ENCODE results near the gene PLCB1. TPM values are rescaled to one million over a fixed set of nuclear protein-coding genes. Genes with fewer than 3 reads are reported as not detected.

Gene PLCB1
- polyA plus RNA-seq, 1 donor (not counting 4 experiments of a cell fraction or from before 2014, with no cell fraction given): 0.37 TPM

- H3K27me3 ChIP-seq (ENCODE audit: control insufficient read depth, extremely low read depth, insufficient read depth, low read length): no peaks in the 10 kb centered on the region
- TF ChIP-seq EZH2 (IDR thresholded peaks at IDR 0.05; ENCODE audit: low read length): no peak
- TF ChIP-seq CTCF (optimal IDR thresholded peaks at IDR 0.05 in 1 of 3, IDR thresholded peaks at IDR 0.05 in 1 of 3, conservative IDR thresholded peaks at IDR 0.05 in 1 of 3; ENCODE audit: extremely low read depth in 1 of 3, insufficient read depth in 2 of 3, low read length in 3 of 3): no peak
- DNase-seq (ENCODE audit: low read depth, low spot score): no peak
- no peak overlapping the region for H3K4me3 ChIP-seq (ENCODE audit: control insufficient read depth in 2 of 3, extremely low read depth in 1 of 3, insufficient read depth in 2 of 3, low read depth in 1 of 3, low read length in 3 of 3)
- H3K27ac ChIP-seq (ENCODE audit: control insufficient read depth, insufficient read depth, low read length): no peak overlapping the region
- no peaks in the 10 kb centered on the region for H3K36me3 ChIP-seq (ENCODE audit: control insufficient read depth in 2 of 2, extremely low read depth in 1 of 2, insufficient read depth in 2 of 2, low read length in 2 of 2)
- no peak overlapping the region for H3K9ac ChIP-seq (ENCODE audit: control insufficient read depth, extremely low read depth, insufficient read depth, low read length)
- H3K79me2 ChIP-seq (ENCODE audit: control insufficient read depth, insufficient read depth, low read length): no peaks in the 10 kb centered on the region
- dilution Hi-C loops (cut with MboI; ENCODE audit: extremely low pct_ligation_motif_present, low sequenced_read_pairs): no loop called here
- H3K9me3 ChIP-seq (ENCODE audit: control insufficient read depth, low read depth, low read length): no peaks in the 10 kb centered on the region
- no peak overlapping the region for H2AFZ ChIP-seq (ENCODE audit: control insufficient read depth, low read length)
- FAIRE-seq: no peak
- H3K4me1 ChIP-seq (ENCODE audit: control insufficient read depth, extremely low read depth, insufficient read depth, low read length): no peaks in the 10 kb centered on the region
- no peak overlapping the region for H3K4me2 ChIP-seq (ENCODE audit: control insufficient read depth, extremely low read depth, insufficient read depth, low read depth, low read length)
- no peaks in the 10 kb centered on the region for H3K9me1 ChIP-seq (ENCODE audit: control insufficient read depth, extremely low read depth, insufficient read depth, low read length)
- H4K20me1 ChIP-seq (ENCODE audit: control insufficient read depth, extremely low read depth, insufficient read depth, low read length): no peaks in the 10 kb centered on the region
Observed at GRCh38 chr20:8228315-8228714, 96.2 kb downstream of the PLCB1 start.

GRCh38 chr20:8229090-8229489 lies 97.0 kb downstream of the PLCB1 start:
- Histone ChIP-seq H3K4me1 (ENCODE audit: control insufficient read depth, extremely low read depth, insufficient read depth, low read length) (no peaks in the 10 kb centered on the region), H3K4me2 (ENCODE audit: control insufficient read depth, extremely low read depth, insufficient read depth, low read depth, low read length) (no peak overlapping the region), H2AFZ (ENCODE audit: control insufficient read depth, low read length) (no peak overlapping the region), H3K9me3 (ENCODE audit: control insufficient read depth, low read depth, low read length) (no peaks in the 10 kb centered on the region), H3K4me3 (ENCODE audit: control insufficient read depth in 2 of 3, extremely low read depth in 1 of 3, insufficient read depth in 2 of 3, low read depth in 1 of 3, low read length in 3 of 3) (no peak overlapping the region), H3K9me1 (ENCODE audit: control insufficient read depth, extremely low read depth, insufficient read depth, low read length) (no peaks in the 10 kb centered on the region), H3K27ac (ENCODE audit: control insufficient read depth, insufficient read depth, low read length) (no peak overlapping the region), H3K79me2 (ENCODE audit: control insufficient read depth, insufficient read depth, low read length) (no peaks in the 10 kb centered on the region), H3K27me3 (ENCODE audit: control insufficient read depth, extremely low read depth, insufficient read depth, low read length) (no peaks in the 10 kb centered on the region), H4K20me1 (ENCODE audit: control insufficient read depth, extremely low read depth, insufficient read depth, low read length) (no peaks in the 10 kb centered on the region), H3K36me3 (ENCODE audit: control insufficient read depth in 2 of 2, extremely low read depth in 1 of 2, insufficient read depth in 2 of 2, low read length in 2 of 2) (no peaks in the 10 kb centered on the region), H3K9ac (ENCODE audit: control insufficient read depth, extremely low read depth, insufficient read depth, low read length) (no peak overlapping the region)
- dilution Hi-C loops (cut with MboI; ENCODE audit: extremely low pct_ligation_motif_present, low sequenced_read_pairs): no loop called here
- TF ChIP-seq EZH2 (IDR thresholded peaks at IDR 0.05; ENCODE audit: low read length): no peak
- no peak for TF ChIP-seq CTCF (optimal IDR thresholded peaks at IDR 0.05 in 1 of 3, IDR thresholded peaks at IDR 0.05 in 1 of 3, conservative IDR thresholded peaks at IDR 0.05 in 1 of 3; ENCODE audit: extremely low read depth in 1 of 3, insufficient read depth in 2 of 3, low read length in 3 of 3)
- no peak for DNase-seq (ENCODE audit: low read depth, low spot score)
- no peak for FAIRE-seq

Data from keratinocyte (primary cell).